ENCODE results near the gene LRRC8E. TPM values are rescaled to one million over a fixed set of nuclear protein-coding genes. Genes with fewer than 3 reads are reported as not detected.

The LRRC8E gene
- polyA plus RNA-seq, 1 donor from 2014 or later, result not detected

DNA sequence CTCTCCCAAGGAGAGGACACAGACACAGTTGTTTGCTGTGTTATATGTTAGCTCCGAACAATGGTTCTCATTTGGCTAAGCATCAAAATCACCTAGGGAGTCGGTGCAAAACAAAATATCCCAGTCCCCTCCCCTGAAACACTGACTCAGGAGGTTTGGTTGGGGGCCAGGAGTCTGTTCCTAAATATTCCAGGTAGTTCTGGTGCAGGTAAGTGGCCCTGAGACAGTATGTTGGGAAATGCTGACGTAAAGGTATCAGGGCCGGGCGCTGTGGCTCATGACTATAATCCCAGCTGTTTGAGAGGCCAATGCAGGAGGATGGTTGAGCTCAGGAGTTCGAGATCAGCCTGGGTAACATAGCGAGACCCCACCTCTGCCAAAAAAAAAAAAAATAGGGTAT lies 13.0 kb downstream of the LRRC8E start:
- Mint-ChIP-seq H3K27me3 (no peaks in the 10 kb centered on the region), H3K27ac (peak overlapping the region in 2 of 3 donors; percentile 81 to 97), H3K9me3 (no peaks in the 10 kb centered on the region), H3K4me3 (peak overlapping the region in 1 of 4 donors; percentile 86), H3K36me3 (no peaks in the 10 kb centered on the region), H3K4me1 (peaks cover 13 to 15% (median 13%) of the 10 kb centered on the region in 3 donors)

DNA sequence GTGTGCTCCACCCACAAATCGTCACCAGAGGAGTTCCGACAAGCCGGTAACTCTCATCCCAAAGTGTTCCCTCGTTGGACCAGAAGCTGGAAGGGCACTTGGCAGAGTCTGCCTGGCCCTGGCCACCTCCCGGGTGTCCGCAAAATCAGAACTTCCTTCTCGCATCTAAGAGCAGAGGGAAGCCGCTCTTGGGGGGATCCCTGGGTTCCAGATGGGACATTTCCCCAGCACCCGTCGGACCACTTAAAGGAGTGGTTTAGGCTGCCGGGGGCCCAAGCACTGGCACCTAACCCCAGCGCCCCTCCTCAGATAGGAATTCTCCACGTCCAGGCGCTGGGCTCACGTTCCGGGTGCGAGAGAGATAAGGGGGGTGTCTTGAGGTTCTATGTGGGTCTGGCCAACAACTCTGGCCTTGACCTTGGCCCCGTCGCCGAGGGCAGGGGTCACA lies 14.5 kb downstream of the LRRC8E start:
- Mint-ChIP-seq H3K27ac (peak overlapping the region; percentile 97 to 99 (median 98)), H3K4me3 (peak overlapping the region; percentile 84 to 95 (median 90)), H3K9me3 (no peaks in the 10 kb centered on the region), H3K4me1 (peaks cover 13 to 15% (median 13%) of the 10 kb centered on the region in 3 donors), H3K27me3 (no peaks in the 10 kb centered on the region), H3K36me3 (no peaks in the 10 kb centered on the region)

DNA sequence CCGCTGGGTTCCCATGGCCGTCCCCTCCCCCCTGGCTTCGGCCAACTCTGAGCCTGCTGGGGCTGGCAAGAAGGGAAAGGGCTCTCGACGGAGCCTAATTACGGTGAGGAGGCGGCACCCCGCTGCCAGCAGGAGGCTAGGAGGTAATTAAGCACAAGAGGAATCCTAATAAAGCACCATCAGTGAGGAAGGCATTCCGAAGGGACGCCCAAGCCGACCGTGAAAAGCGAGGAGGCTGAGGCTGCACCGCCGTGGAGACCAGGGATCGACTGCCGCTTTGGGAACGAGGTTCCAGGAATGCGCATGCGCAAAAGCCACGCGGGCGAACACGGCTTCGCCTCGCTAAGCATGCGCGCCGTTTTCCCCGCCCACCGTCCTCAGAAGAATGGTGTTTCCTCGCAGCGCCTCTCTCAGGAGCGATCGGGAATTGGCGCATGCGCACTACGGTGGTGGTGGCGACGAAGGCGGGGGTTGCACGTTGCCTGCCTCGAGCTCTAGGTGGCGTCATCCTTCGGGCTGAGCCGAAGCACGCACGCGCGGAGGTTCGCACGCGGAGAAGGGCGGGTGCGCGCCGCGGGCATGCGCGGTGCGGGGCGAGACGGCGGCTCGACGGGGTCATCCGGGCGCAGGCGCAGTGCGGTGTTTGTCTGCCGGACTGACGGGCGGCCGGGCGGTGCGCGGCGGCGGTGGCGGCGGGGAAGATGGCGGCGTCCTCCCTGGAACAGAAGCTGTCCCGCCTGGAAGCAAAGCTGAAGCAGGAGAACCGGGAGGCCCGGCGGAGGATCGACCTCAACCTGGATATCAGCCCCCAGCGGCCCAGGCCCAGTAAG lies 15.1 kb downstream of the LRRC8E start, which contains the start of gene MAP2K7:
Gene MAP2K7 (plus strand): TSS at position 634 of the 830 bp plus-strand sequence. CDS start 68 bp downstream, at position 702.
- H3K9me3 Mint-ChIP-seq, result no peaks in the 10 kb centered on the region
- H3K27me3 Mint-ChIP-seq, result no peaks in the 10 kb centered on the region
- H3K27ac Mint-ChIP-seq, result peak within 1 kb of the TSS; percentile 97 to 99 (median 98)
- H3K36me3 Mint-ChIP-seq, result no peaks in the 10 kb centered on the region
- H3K4me3 Mint-ChIP-seq, result peak within 1 kb of the TSS; percentile 85 to 95 (median 90)
- H3K4me1 Mint-ChIP-seq, result peaks cover 13 to 15% (median 13%) of the 10 kb centered on the region in 3 donors

GRCh38 chr19:7904074-7905020 lies 16.0 kb downstream of the LRRC8E start:
- H3K36me3 Mint-ChIP-seq, result no peaks in the 10 kb centered on the region
- peaks cover 13 to 15% (median 13%) of the 10 kb centered on the region in 3 donors for H3K4me1 Mint-ChIP-seq
- no peaks in the 10 kb centered on the region for H3K9me3 Mint-ChIP-seq
- H3K27ac Mint-ChIP-seq, result peak overlapping the region; percentile 89 to 98 (median 97)
- H3K27me3 Mint-ChIP-seq, result no peaks in the 10 kb centered on the region
- peak overlapping the region; percentile 85 to 94 (median 90) for H3K4me3 Mint-ChIP-seq

GRCh38 chr19:7905268-7905667 lies 17.0 kb downstream of the LRRC8E start:
- Mint-ChIP-seq H3K36me3 (no peaks in the 10 kb centered on the region), H3K4me3 (peak overlapping the region; percentile 85 to 94 (median 90)), H3K27me3 (no peaks in the 10 kb centered on the region), H3K27ac (peak overlapping the region; percentile 79 to 97 (median 89)), H3K9me3 (no peaks in the 10 kb centered on the region), H3K4me1 (peaks cover 13 to 15% (median 13%) of the 10 kb centered on the region in 3 donors)

- H3K27ac Mint-ChIP-seq, result peak overlapping the region in 2 of 3 donors; percentile 79 to 97
- peak overlapping the region; percentile 50 to 88 (median 73) for H3K4me3 Mint-ChIP-seq
- H3K27me3 Mint-ChIP-seq, result no peaks in the 10 kb centered on the region
- peaks cover 13 to 15% (median 13%) of the 10 kb centered on the region in 3 donors for H3K4me1 Mint-ChIP-seq
- no peaks in the 10 kb centered on the region for H3K9me3 Mint-ChIP-seq
- H3K36me3 Mint-ChIP-seq, result no peaks in the 10 kb centered on the region
Observed at GRCh38 chr19:7905859-7906258, 17.5 kb downstream of the LRRC8E start.

DNA sequence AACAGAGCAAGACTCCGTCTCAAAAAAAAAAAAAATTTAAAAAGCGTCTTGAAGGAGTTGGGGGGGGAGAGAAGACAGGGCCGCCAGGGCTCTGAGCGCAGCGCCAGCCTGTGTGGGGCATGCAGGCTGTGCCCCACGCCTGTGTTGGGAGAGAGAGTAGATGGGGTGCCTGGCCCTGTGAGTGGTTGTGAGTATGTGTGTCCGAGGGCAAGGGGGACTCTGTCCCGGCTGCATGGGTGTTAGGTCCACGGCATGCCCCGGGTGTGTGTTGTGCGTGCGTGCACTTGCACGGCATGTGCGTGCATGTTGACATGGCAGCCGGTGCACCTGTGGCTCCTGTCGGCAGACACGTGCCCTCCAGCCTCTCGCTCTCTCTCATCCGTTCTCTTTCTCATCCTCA lies 18.8 kb downstream of the LRRC8E start:
- no peaks in the 10 kb centered on the region for H3K9me3 Mint-ChIP-seq
- peak overlapping the region in 2 of 3 donors; percentile 50 to 82 for H3K27ac Mint-ChIP-seq
- peaks cover 2% of the 10 kb centered on the region for H3K36me3 Mint-ChIP-seq
- no peak overlapping the region for H3K4me3 Mint-ChIP-seq
- no peaks in the 10 kb centered on the region for H3K27me3 Mint-ChIP-seq
- peaks cover 13 to 15% (median 13%) of the 10 kb centered on the region in 3 donors for H3K4me1 Mint-ChIP-seq

DNA sequence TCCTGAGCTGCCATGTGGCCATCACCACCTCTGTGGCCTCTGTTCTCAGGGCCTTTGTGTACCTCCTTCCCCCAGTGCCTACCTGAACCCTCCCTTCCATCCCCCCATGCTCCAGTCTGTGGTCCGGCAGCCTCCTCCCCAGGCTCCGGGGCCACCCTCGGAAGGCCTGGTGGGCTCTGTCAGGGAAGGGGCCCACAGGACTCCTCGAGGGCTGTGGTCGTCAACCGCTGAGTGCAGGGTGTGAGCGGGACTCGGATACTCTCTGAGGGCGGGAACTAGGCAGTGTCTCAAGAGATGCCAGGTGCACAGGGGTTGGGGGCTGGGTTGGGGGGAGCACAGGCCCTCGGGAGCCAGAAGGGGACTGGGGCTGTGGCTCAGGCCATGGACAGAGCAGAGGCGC lies 19.2 kb downstream of the LRRC8E start:
- peaks cover 11 to 14% (median 13%) of the 10 kb centered on the region in 3 donors for H3K4me1 Mint-ChIP-seq
- H3K9me3 Mint-ChIP-seq, result no peaks in the 10 kb centered on the region
- H3K4me3 Mint-ChIP-seq, result no peak overlapping the region
- H3K36me3 Mint-ChIP-seq, result peaks cover 2% of the 10 kb centered on the region
- H3K27ac Mint-ChIP-seq, result peak overlapping the region in 2 of 3 donors; percentile 50 to 82
- H3K27me3 Mint-ChIP-seq, result no peaks in the 10 kb centered on the region

GRCh38 chr19:7908078-7908699 lies 19.9 kb downstream of the LRRC8E start:
- Mint-ChIP-seq H3K36me3 (peaks cover 6% of the 10 kb centered on the region), H3K4me1 (peaks cover 9 to 13% (median 12%) of the 10 kb centered on the region in 3 donors), H3K27ac (peak overlapping the region in 1 of 3 donors; percentile 82), H3K9me3 (no peaks in the 10 kb centered on the region), H3K27me3 (no peaks in the 10 kb centered on the region), H3K4me3 (peak overlapping the region in 1 of 4 donors; percentile 49)

- no peaks in the 10 kb centered on the region for H3K27me3 Mint-ChIP-seq
- peak overlapping the region in 1 of 3 donors; percentile 82 for H3K27ac Mint-ChIP-seq
- H3K4me1 Mint-ChIP-seq, result peaks cover 7 to 9% (median 9%) of the 10 kb centered on the region in 3 donors
- no peak overlapping the region for H3K4me3 Mint-ChIP-seq
- no peaks in the 10 kb centered on the region for H3K9me3 Mint-ChIP-seq
- H3K36me3 Mint-ChIP-seq, result peaks cover 6% of the 10 kb centered on the region
Observed at GRCh38 chr19:7908742-7909461, 20.6 kb downstream of the LRRC8E start.

- Mint-ChIP-seq H3K36me3 (peaks cover 6% of the 10 kb centered on the region), H3K9me3 (no peaks in the 10 kb centered on the region), H3K4me1 (peaks cover 5 to 8% (median 7%) of the 10 kb centered on the region in 3 donors), H3K27me3 (no peaks in the 10 kb centered on the region), H3K27ac (no peak overlapping the region), H3K4me3 (no peak overlapping the region)
Observed at GRCh38 chr19:7909471-7910067, 21.3 kb downstream of the LRRC8E start.

DNA sequence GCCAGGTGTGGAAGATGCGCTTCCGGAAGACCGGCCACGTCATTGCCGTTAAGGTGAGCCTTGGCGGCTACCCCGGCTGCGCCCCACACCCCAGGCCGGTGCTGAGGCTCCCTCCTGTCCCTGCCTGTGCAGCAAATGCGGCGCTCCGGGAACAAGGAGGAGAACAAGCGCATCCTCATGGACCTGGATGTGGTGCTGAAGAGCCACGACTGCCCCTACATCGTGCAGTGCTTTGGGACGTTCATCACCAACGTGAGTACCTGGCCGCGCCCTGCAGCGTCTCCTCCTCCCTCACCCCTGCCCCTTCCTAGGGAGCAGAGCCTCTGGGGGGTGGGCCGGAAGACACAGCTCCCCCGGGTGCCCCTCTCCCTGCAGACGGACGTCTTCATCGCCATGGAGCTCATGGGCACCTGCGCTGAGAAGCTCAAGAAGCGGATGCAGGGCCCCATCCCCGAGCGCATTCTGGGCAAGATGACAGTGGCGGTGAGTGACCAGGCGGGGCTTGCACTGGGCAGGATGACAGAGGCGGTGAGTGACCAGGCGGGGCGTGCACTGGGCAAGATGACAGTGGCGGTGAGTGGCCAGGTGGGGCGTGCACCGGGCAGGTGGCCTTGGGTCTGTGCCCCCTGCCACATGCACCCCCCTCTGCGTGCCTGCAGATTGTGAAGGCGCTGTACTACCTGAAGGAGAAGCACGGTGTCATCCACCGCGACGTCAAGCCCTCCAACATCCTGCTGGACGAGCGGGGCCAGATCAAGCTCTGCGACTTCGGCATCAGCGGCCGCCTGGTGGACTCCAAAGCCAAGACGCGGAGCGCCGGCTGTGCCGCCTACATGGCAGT lies 22.2 kb downstream of the LRRC8E start:
- Mint-ChIP-seq H3K4me3 (no peak overlapping the region), H3K27me3 (peaks cover 8% of the 10 kb centered on the region), H3K36me3 (peaks cover 7% of the 10 kb centered on the region), H3K4me1 (peaks cover 1 to 3% (median 2%) of the 10 kb centered on the region in 3 donors), H3K27ac (peak overlapping the region in 1 of 3 donors; percentile 39), H3K9me3 (no peaks in the 10 kb centered on the region)
